ENCODE results near the gene SLF2.

DNA sequence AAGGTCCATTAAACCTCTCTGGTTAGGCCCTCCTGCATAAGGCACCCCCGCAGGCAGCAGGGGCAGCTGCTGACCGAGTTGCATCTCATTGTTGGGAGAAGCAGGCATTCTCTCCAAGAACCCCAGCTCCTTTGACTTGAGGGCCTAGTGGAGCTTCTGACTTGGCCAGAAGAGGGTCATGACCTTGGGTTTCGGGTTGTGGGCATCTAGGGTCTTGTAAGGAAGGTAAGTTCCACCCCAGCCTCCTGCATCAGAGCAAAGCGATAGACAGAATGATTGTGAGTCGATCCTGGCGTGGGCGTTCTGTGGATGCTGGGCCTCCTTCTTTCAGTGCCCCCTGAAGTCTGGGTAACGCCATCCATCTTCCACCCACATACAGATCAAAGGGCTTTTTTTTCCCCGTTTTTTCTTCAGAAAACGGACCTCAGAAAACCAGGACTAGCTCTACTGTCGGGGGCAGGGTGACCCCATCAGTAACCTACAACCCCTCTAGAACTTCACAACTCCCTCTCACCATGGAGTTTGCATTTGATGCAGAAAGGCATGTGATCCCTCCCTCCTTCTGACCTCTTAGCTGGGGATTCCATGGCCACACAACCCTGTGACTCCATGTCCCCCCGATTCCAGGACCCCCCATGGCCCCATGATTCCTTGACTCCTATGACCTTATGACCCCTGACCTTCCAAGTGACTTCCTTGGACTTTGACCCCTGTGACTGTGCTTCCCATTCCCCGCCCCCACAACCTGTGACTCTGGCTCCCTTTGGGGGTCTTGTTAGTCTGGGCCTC is 59.5 kb downstream of the SLF2 start:
- TF ChIP-seq POLR2A (IDR thresholded peaks at IDR 0.05; ENCODE audit: low read depth, low read length) (no peak), POLR2AphosphoS5 (IDR thresholded peaks at IDR 0.05; ENCODE audit: low read depth, low read length) (no peak), TAF1 (IDR thresholded peaks at IDR 0.05; ENCODE audit: low read depth, low read length) (no peak)
